RCC 7860 (cell line): ENCODE data around the gene TACC3.

ENCODE experiments used
- DNase-seq: peaks from one replicate; pipeline ENCODE4 v3.0.0-alpha.2; 2015; ENCODE audit warnings: low spot score
- FAIRE-seq: peaks from 2 replicates; lab custom pipeline; 2012; peaks lifted over from hg19 to GRCh38; lab: Jason Lieb, UNC

Gene TACC3

DNA sequence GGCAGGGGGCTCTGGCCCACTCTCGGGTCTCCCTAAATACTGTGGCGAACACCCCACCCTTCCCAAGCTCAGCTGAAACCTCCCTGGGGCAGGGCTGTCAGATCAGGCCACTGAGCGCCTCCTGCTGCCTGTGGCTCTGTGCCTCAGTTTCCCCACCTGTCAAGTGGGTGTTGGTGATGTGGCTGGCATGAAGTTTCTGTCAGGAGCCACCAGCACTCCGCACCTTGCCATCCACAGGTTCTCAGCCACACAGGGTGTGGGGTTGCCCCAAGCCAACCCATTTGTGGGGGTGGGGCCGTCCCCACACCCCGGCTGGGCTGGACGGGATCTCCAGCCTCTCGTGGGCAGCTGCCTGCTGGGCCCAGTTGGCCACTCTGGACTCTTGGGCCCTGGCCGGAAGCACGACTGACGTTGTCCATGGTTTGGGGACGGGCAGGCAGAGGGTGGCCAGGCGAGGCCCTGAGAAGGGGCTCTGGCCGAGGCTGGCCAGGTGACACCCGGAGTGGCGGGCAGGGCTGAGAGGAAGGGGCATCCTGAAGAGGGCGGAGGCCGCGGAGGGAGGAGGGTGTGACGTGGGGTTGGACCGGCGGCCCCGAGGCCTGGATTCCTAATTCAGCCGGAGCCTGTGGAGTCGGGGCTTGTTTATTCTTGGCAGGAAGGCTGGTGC, 66.2 kb downstream of the TACC3 start:
- DNase-seq (no peak), FAIRE-seq (no peak)

DNA sequence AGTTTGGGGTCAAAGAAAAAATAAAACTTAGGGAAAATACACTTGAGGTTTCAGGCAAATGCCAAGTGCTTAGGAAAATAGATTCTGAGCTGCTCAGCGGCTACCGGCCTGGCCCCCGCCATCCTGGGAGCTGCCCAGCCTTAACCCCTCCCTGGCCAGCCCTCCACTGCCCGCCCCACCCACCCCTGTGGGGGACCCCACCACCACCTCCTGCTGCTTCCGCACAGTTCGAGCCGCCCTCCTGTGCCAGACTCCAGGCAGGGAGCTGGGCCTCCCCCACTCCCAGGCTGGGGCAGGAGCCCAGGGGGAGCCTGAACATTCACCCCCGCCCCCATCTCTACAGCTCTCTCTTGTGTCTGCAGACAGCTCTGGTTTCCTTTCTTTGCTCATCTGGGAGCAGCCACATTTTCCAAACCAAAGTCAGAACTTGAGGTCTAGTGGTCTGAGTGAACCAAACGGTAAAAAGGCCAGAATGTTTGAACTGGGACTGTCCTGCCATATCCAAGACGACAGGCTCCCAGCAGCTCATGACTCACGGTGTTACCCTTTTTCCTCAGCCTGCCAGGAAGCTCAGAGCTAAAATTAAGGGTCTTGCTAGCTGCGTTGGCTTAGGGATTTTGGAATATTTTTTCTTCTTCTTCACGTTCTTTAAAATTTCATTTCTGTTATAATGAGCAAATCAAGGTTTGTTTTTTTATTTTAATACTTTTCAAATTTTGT, 67.1 kb downstream of the TACC3 start:
- DNase-seq (no peak), FAIRE-seq (no peak)

DNA sequence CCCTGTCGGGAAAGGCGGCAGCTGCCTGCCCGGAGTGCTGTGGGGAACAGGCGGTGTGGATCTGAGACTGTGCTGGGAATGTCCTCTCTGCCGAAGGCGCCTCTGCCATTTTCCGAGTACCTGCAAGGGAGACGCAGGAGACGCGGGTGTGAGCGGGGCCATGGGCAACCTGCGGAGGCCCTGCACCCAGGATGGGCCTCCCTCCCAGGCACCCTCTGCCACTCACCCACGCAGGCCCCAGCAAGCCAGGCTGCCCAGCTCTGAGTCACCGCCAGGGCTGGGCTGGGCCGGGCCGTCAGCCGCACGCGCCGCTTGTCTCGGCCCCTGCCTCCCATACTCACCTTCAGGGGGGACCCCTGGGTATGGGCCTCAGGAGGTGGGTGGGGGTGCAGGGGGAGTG, 68.2 kb downstream of the TACC3 start:
- DNase-seq (no peak), FAIRE-seq (no peak)

DNA sequence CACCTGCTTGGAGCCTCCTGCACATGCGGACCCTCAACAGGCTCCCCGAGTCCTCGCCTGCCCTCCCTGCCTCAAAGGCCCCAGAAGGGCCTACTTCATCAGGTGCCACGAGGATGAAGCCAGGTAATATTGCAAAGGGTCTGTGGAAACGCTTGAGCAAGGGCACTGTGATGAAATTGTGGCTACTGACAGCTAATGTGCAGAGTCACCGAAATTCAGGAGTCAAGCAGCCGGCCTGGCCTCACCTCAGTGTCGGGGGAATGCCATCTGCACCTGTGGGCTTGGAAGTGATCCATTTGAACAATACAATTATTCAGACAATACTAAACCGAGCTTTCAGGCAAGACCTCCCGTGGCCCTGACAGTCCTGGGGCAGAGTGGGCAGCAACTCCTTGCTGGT, 68.7 kb downstream of the TACC3 start:
- no peak for FAIRE-seq

DNA sequence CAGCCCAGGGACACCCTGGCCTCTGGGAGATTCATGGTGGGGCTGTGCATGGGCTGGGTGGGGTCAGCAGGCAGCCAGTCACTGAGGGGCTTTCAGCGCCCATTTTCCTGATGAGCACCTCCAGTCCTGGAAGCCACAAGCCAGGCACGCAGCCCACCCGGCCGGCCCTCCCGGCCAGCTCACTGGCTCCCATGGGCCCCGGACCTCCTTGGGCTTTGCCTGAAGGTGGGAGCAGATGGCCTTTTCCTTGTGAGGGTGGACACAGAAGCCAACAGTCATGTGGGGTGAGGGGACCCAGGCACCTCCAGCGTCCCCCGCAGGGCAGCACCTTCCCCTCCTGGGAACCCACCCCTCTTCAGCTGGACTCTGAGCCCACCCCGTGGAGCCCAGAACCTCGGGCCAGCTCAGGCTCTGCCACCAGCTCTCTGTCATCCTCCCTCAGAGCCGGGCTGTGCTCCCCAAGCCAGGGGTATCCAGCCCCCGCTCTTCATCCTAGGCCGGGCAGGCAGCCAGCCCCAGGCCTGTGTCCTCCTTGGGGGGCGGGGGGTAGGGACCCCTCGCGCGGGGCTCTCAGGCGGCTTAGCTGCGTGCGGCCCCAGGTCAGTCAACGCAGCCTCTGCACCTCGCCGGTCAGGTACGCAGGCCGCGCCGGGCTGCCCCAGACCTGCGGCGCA, 71.0 kb downstream of the TACC3 start:
- FAIRE-seq, result no peak
- DNase-seq, result no peak

More for the DNA sequence above, 68.7 kb downstream of the TACC3 start:
- DNase-seq, result no peak

DNA sequence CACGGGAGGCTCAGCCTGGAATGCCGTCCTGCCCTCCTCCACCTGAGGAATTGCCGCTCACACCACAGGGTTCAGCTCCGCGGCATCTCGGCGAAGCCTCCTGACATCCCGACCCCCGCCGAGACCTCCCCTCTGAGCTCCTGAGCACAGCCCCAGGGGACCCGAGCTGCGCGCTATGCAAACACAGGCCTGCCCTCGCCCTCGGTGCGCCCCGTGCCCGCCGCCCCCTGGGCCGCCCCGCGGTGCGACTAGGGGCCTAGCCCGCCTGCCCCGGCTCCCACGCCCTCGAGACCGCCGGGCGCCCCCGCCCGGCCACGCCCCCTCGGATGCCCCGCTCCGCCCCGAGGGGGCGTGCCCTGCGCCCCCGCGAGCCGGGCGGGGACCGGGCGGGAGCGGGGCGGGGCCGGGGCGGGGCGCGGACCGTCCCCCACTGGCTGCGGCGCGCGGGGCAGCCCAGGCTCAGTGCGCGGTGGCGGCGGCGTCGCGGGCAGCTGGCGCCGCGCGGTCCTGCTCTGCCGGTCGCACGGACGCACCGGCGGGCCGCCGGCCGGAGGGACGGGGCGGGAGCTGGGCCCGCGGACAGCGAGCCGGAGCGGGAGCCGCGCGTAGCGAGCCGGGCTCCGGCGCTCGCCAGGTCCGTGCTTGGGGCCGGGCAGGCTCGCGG, 71.6 kb downstream of the TACC3 start, which contains the start of gene FGFR3:
TSS of gene FGFR3 (plus strand) at position 462 of the 664 bp plus-strand sequence. CDS start 642 bp downstream, outside the sequence.
- DNase-seq (no peak), FAIRE-seq (no peak)

DNA sequence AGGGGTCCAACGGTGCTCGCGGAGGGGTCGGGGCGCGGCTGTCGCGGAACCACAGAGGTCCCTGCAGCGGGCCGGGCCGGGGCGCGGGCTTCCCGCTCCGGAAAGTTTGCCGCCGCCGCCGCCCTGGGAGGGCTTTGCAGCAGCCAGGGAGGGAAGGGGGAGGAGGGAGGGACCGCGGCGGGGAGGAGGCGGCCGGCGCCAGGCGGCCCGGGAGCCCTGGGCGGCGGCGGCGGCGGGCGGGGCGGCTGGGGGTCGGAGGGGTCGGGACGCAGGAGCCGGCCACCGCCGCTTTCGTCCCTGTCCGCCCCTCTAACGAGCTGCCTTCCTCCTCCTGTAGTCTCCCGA, 72.1 kb downstream of the TACC3 start:
- DNase-seq, result no peak

DNA sequence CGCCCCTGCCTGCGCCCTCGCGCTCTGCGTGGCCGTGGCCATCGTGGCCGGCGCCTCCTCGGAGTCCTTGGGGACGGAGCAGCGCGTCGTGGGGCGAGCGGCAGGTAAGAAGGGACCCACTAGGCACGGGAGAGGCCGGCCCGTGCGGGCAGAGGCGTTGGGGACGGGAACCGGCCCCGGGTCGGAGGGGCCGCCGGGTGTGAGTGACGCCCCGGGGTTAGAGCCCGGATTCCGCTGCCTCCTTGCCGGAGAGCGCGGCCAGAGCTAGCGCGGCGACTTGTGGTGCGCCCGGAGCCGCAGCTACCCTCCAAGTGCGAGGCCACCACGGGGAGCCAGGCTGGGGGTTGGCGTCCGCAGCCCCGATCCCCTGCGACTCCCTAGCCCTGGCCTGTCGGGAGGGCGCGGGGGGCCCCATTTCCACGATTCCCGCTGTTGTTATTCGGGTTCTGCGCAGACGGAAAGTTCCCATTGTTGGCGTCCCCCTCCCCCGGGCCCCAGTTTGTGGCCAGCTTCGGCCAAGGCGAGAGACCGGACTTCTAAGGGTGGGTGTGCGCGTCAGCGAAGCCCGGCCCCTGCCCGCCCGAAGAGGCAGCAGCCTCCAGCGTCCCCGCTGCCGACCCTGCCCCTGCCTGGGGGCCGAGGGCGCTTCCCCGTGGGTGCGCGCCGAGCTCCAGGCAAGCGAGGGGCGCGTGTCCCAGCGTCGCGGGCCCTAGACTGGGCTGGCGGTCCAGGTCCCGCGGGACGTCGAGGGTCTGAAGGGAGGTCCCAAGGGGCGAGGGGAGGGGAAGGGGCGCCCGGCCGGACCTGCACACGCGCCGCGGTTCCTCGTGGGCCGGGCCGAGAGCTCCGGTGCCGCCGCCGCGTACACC, 72.9 kb downstream of the TACC3 start:
- FAIRE-seq (no peak), DNase-seq (no peak)

More for the DNA sequence above, 72.1 kb downstream of the TACC3 start:
- FAIRE-seq, result no peak
